ENCODE results near the gene PROK2. TPM values are rescaled to one million over a fixed set of nuclear protein-coding genes. Genes with fewer than 3 reads are reported as not detected.

The PROK2 gene
- total RNA-seq, 1 experiment from 2014 or later, result 1.4 TPM

- H3K23me2 ChIP-seq (ENCODE audit: insufficient read length, low read depth, low read length, poor library complexity, severe bottlenecking), result no peaks in the 10 kb centered on the region
- H4K8ac ChIP-seq (replicated peaks; ENCODE audit: insufficient read length, low read depth, low read length), result no peak overlapping the region
- no peaks in the 10 kb centered on the region for H3K79me2 ChIP-seq (ENCODE audit: insufficient read depth, low read length)
- H3K9me3 ChIP-seq (ENCODE audit: control insufficient read depth, low read depth, low read length), result no peaks in the 10 kb centered on the region
- no peaks in the 10 kb centered on the region for H4K20me1 ChIP-seq (ENCODE audit: control insufficient read depth, insufficient read depth, insufficient read length)
- peaks cover 2% of the 10 kb centered on the region; the same call in 1 of the 2 replicates for H3K27me3 Mint-ChIP-seq (ENCODE audit: low read depth)
- no peak overlapping the region for H2BK12ac ChIP-seq (ENCODE audit: insufficient read length, low read depth, low read length)
- no peak overlapping the region for H3K14ac ChIP-seq (ENCODE audit: insufficient read depth, low read length)
- H3K27me3 ChIP-seq (ENCODE audit: insufficient read depth, low read length), result no peaks in the 10 kb centered on the region
- no peak overlapping the region for H4K5ac ChIP-seq (ENCODE audit: insufficient read length, low read depth, low read length)
- H3K4me2 ChIP-seq (ENCODE audit: insufficient read depth, insufficient read length, low read length), result no peak overlapping the region
- no peak overlapping the region for H2BK20ac ChIP-seq (ENCODE audit: low read depth, low read length, poor library complexity, severe bottlenecking)
- H3K4me3 Mint-ChIP-seq, result no peak overlapping the region
- no peak overlapping the region for H3K18ac ChIP-seq (ENCODE audit: insufficient read length, low read depth, low read length)
- no peak overlapping the region for H3K4ac ChIP-seq (ENCODE audit: low read depth, low read length)
- no peak overlapping the region for H3K27ac ChIP-seq (ENCODE audit: insufficient read length, low read depth, low read length)
- no peak overlapping the region for H3T11ph ChIP-seq (ENCODE audit: low read length)
- no peak overlapping the region for H3K56ac ChIP-seq (ENCODE audit: insufficient read length, low read depth, low read length)
- no CpG with 5 or more reads among the region's 3 CpGs for WGBS (ENCODE audit: extremely low coverage, insufficient read length, low lambda C conversion rate)
- H3K27ac Mint-ChIP-seq, result no peak overlapping the region
- H2BK120ac ChIP-seq (ENCODE audit: low read depth, low read length, poor library complexity, severe bottlenecking), result no peak overlapping the region
- H3K9me3 Mint-ChIP-seq, result no peaks in the 10 kb centered on the region
- no peak overlapping the region for H4K91ac ChIP-seq (ENCODE audit: insufficient read length, low read depth, low read length)
- peaks cover 36 to 41% of the 10 kb centered on the region in 2 experiments for H3K4me1 Mint-ChIP-seq
- H3K36me3 Mint-ChIP-seq (ENCODE audit: insufficient read depth in 1 of 3, low read depth in 3 of 3), result no peaks in the 10 kb centered on the region
- H2AFZ ChIP-seq (ENCODE audit: low read length), result no peak overlapping the region
- H2BK15ac ChIP-seq (ENCODE audit: low read depth, low read length), result no peak overlapping the region
- no peak overlapping the region for H3K9ac ChIP-seq (ENCODE audit: extremely low read depth, insufficient read length, low read length)
- no peak overlapping the region for H3K23ac ChIP-seq (ENCODE audit: insufficient read length, low read depth, low read length)
- H3K4me1 ChIP-seq (ENCODE audit: insufficient read depth, low read length), result peaks cover 6% of the 10 kb centered on the region; the same call in 1 of the 2 replicates
- H3K79me1 ChIP-seq (ENCODE audit: insufficient read depth, low read depth, low read length, poor library complexity, severe bottlenecking), result no peaks in the 10 kb centered on the region
- TF ChIP-seq CTCF (conservative IDR thresholded peaks at IDR 0.05), result no peak
- H2BK5ac ChIP-seq (ENCODE audit: insufficient read length, low read length), result no peak overlapping the region
- no peak overlapping the region for H2AK5ac ChIP-seq (ENCODE audit: insufficient read length, low read length)
- DNase-seq, result no peak
Measured at GRCh38 chr3:71800023-71800422, 15.1 kb upstream of the PROK2 start.

Data from H9 (cell line).